ENCODE measurements around the gene TLCD5. TPM values are rescaled to one million over a fixed set of nuclear protein-coding genes. Genes with fewer than 3 reads are reported as not detected.

TLCD5 gene
- total and polyA plus RNA-seq, 2 donors (not counting 1 experiment from before 2014, with no cell fraction given), result 13.2 to 17.0 TPM

- Histone ChIP-seq H2AFZ (ENCODE audit: low read length) (no peak overlapping the region), H3K27me3 (ENCODE audit: control insufficient read depth, insufficient read depth, low read length) (peaks cover 33% of the 10 kb centered on the region), H3K4me1 (ENCODE audit: control insufficient read depth, extremely low read depth, insufficient read depth, low read length) (no peaks in the 10 kb centered on the region), H3K4me3 (replicated peaks in 1 of 4; ENCODE audit: control extremely low read depth in 1 of 4, insufficient read depth in 1 of 4, low read depth in 3 of 4, low read length in 4 of 4) (no peak overlapping the region), H3K9ac (ENCODE audit: insufficient read depth, low read length) (no peak overlapping the region), H4K20me1 (ENCODE audit: control insufficient read depth, extremely low read depth, insufficient read depth, low read length) (no peaks in the 10 kb centered on the region), H3K9me3 (ENCODE audit: control insufficient read depth, insufficient read depth, low read depth, low read length) (no peaks in the 10 kb centered on the region), H3K27ac (ENCODE audit: insufficient read depth, low read length) (no peak overlapping the region), H3K79me2 (ENCODE audit: control insufficient read depth, insufficient read depth, low read length) (no peaks in the 10 kb centered on the region), H3K36me3 (ENCODE audit: control insufficient read depth, insufficient read depth, low read length) (no peaks in the 10 kb centered on the region), H3K4me2 (ENCODE audit: extremely low read depth, insufficient read depth, low read length) (no peak overlapping the region)
- DNase-seq (ENCODE audit: low read depth in 2 of 2), result no peak
- TF ChIP-seq CTCF (conservative IDR thresholded peaks at IDR 0.05 in 1 of 2, IDR thresholded peaks at IDR 0.05 in 1 of 2; ENCODE audit: low read depth in 1 of 2, low read length in 2 of 2) (no peak), EZH2 (IDR thresholded peaks at IDR 0.05; ENCODE audit: low read length, missing control alignments) (no peak)
These were observed 34.1 kb upstream of the TLCD5 start for GRCh38 chr11:120290956-120291355.

- Histone ChIP-seq H3K9me3 (ENCODE audit: control insufficient read depth, insufficient read depth, low read depth, low read length) (no peaks in the 10 kb centered on the region), H3K4me1 (ENCODE audit: control insufficient read depth, extremely low read depth, insufficient read depth, low read length) (no peaks in the 10 kb centered on the region), H3K9ac (ENCODE audit: insufficient read depth, low read length) (no peak overlapping the region), H3K36me3 (ENCODE audit: control insufficient read depth, insufficient read depth, low read length) (no peaks in the 10 kb centered on the region), H3K27me3 (ENCODE audit: control insufficient read depth, insufficient read depth, low read length) (peaks cover 44% of the 10 kb centered on the region), H3K79me2 (ENCODE audit: control insufficient read depth, insufficient read depth, low read length) (no peaks in the 10 kb centered on the region), H3K4me3 (replicated peaks in 1 of 4; ENCODE audit: control extremely low read depth in 1 of 4, insufficient read depth in 1 of 4, low read depth in 3 of 4, low read length in 4 of 4) (no peak overlapping the region), H3K4me2 (ENCODE audit: extremely low read depth, insufficient read depth, low read length) (no peak overlapping the region), H2AFZ (ENCODE audit: low read length) (no peak overlapping the region), H4K20me1 (ENCODE audit: control insufficient read depth, extremely low read depth, insufficient read depth, low read length) (no peaks in the 10 kb centered on the region), H3K27ac (ENCODE audit: insufficient read depth, low read length) (no peak overlapping the region)
- TF ChIP-seq EZH2 (IDR thresholded peaks at IDR 0.05; ENCODE audit: low read length, missing control alignments), result no peak
- no peak for TF ChIP-seq CTCF (conservative IDR thresholded peaks at IDR 0.05 in 1 of 2, IDR thresholded peaks at IDR 0.05 in 1 of 2; ENCODE audit: low read depth in 1 of 2, low read length in 2 of 2)
- DNase-seq (ENCODE audit: low read depth in 2 of 2), result no peak
These were observed 31.9 kb upstream of the TLCD5 start for GRCh38 chr11:120293038-120293800.

GRCh38 chr11:120294096-120294495, 31.0 kb upstream of the TLCD5 start:
- no peaks in the 10 kb centered on the region for H3K9me3 ChIP-seq (ENCODE audit: control insufficient read depth, insufficient read depth, low read depth, low read length)
- no peak overlapping the region for H3K4me2 ChIP-seq (ENCODE audit: extremely low read depth, insufficient read depth, low read length)
- H3K27ac ChIP-seq (ENCODE audit: insufficient read depth, low read length), result no peak overlapping the region
- H3K9ac ChIP-seq (ENCODE audit: insufficient read depth, low read length), result no peak overlapping the region
- H2AFZ ChIP-seq (ENCODE audit: low read length), result no peak overlapping the region
- no peak for DNase-seq (ENCODE audit: low read depth in 2 of 2)
- H3K36me3 ChIP-seq (ENCODE audit: control insufficient read depth, insufficient read depth, low read length), result no peaks in the 10 kb centered on the region
- H3K4me3 ChIP-seq (replicated peaks in 1 of 4; ENCODE audit: control extremely low read depth in 1 of 4, insufficient read depth in 1 of 4, low read depth in 3 of 4, low read length in 4 of 4), result no peak overlapping the region
- no peaks in the 10 kb centered on the region for H3K79me2 ChIP-seq (ENCODE audit: control insufficient read depth, insufficient read depth, low read length)
- no peaks in the 10 kb centered on the region for H4K20me1 ChIP-seq (ENCODE audit: control insufficient read depth, extremely low read depth, insufficient read depth, low read length)
- TF ChIP-seq EZH2 (IDR thresholded peaks at IDR 0.05; ENCODE audit: low read length, missing control alignments), result no peak
- no peak for TF ChIP-seq CTCF (conservative IDR thresholded peaks at IDR 0.05 in 1 of 2, IDR thresholded peaks at IDR 0.05 in 1 of 2; ENCODE audit: low read depth in 1 of 2, low read length in 2 of 2)
- peaks cover 41% of the 10 kb centered on the region for H3K27me3 ChIP-seq (ENCODE audit: control insufficient read depth, insufficient read depth, low read length)
- H3K4me1 ChIP-seq (ENCODE audit: control insufficient read depth, extremely low read depth, insufficient read depth, low read length), result no peaks in the 10 kb centered on the region
